Panc1 (cell line): ENCODE results near the gene ZNF681.

Experiments
- POLR2AphosphoS5 ChIP-seq: IDR thresholded peaks from 2 replicates; pipeline ENCODE4 v1.6.1; 2012; ENCODE audit warnings: mild to moderate bottlenecking, low read depth, low read length, moderate library complexity
- TCF7L2 ChIP-seq: IDR thresholded peaks from 2 replicates; pipeline ENCODE4 v1.6.1; 2011; ENCODE audit warnings: mild to moderate bottlenecking, low read depth, low read length, inconsistent platforms
- TF ChIP-seq, protein P1 (sequence below): fragments of 450-650 bp; IDR thresholded peaks from 2 replicates; pipeline ENCODE4 v1.5.1; 2017; ENCODE audit warnings: mild to moderate bottlenecking
- TF ChIP-seq, protein P2 (sequence below), 2 experiments: IDR thresholded peaks; 2 replicates each; pipeline ENCODE4 v1.6.1; 2011 to 2012; ENCODE audit warnings: low read depth in 2 of 2, control low read depth in 1 of 2, low read length in 1 of 2, mild to moderate bottlenecking in 1 of 2, moderate library complexity in 1 of 2; ENCODE audit not compliant: insufficient read depth in 1 of 2

GRCh38 chr19:23776507-23777205, 18.0 kb upstream of the ZNF681 start:
- TF ChIP-seq, protein P1, sequence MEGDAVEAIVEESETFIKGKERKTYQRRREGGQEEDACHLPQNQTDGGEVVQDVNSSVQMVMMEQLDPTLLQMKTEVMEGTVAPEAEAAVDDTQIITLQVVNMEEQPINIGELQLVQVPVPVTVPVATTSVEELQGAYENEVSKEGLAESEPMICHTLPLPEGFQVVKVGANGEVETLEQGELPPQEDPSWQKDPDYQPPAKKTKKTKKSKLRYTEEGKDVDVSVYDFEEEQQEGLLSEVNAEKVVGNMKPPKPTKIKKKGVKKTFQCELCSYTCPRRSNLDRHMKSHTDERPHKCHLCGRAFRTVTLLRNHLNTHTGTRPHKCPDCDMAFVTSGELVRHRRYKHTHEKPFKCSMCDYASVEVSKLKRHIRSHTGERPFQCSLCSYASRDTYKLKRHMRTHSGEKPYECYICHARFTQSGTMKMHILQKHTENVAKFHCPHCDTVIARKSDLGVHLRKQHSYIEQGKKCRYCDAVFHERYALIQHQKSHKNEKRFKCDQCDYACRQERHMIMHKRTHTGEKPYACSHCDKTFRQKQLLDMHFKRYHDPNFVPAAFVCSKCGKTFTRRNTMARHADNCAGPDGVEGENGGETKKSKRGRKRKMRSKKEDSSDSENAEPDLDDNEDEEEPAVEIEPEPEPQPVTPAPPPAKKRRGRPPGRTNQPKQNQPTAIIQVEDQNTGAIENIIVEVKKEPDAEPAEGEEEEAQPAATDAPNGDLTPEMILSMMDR: no peak
- no peak for TF ChIP-seq TCF7L2
- TF ChIP-seq, protein P2, sequence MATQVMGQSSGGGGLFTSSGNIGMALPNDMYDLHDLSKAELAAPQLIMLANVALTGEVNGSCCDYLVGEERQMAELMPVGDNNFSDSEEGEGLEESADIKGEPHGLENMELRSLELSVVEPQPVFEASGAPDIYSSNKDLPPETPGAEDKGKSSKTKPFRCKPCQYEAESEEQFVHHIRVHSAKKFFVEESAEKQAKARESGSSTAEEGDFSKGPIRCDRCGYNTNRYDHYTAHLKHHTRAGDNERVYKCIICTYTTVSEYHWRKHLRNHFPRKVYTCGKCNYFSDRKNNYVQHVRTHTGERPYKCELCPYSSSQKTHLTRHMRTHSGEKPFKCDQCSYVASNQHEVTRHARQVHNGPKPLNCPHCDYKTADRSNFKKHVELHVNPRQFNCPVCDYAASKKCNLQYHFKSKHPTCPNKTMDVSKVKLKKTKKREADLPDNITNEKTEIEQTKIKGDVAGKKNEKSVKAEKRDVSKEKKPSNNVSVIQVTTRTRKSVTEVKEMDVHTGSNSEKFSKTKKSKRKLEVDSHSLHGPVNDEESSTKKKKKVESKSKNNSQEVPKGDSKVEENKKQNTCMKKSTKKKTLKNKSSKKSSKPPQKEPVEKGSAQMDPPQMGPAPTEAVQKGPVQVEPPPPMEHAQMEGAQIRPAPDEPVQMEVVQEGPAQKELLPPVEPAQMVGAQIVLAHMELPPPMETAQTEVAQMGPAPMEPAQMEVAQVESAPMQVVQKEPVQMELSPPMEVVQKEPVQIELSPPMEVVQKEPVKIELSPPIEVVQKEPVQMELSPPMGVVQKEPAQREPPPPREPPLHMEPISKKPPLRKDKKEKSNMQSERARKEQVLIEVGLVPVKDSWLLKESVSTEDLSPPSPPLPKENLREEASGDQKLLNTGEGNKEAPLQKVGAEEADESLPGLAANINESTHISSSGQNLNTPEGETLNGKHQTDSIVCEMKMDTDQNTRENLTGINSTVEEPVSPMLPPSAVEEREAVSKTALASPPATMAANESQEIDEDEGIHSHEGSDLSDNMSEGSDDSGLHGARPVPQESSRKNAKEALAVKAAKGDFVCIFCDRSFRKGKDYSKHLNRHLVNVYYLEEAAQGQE (IDR thresholded peaks at IDR 0.05; ENCODE audit: insufficient read depth in 1 of 2, low read depth in 2 of 2, low read length in 1 of 2): no peak
- TF ChIP-seq POLR2AphosphoS5: no peak
